ENCODE results near the gene BBS12.

DNA sequence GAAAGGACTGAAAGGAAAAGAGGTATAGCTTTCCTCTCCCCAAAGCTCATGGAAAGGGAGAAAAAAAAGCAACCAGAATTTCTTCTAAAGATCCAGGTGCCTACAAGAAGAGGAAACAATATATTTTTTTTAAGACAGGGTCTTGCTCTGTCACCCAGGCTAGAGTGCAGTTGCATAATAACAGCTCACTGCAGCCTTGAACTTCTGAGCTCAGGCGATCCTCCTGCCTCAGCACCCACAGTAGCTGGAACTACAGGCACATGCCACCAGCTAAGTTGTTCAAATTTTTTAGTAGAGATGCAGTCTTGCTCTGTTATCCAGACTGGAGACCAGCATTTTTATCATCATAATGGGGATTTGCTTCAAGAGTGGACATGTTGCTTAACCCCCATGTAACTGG, 30.5 kb upstream of the BBS12 start:
- TF ChIP-seq EZH2 (IDR thresholded peaks at IDR 0.05; ENCODE audit: insufficient read depth, poor library complexity, severe bottlenecking) = no peak
- TF ChIP-seq EZH2phosphoT487 (IDR thresholded peaks at IDR 0.05; ENCODE audit: insufficient read depth, low read depth) = no peak

Measured in GM23248 (cell line).